ENCODE data around the gene ATP1A1.
A peak's percentile ranks its signal among the peaks of the same experiment; 100 is the strongest.

DNA sequence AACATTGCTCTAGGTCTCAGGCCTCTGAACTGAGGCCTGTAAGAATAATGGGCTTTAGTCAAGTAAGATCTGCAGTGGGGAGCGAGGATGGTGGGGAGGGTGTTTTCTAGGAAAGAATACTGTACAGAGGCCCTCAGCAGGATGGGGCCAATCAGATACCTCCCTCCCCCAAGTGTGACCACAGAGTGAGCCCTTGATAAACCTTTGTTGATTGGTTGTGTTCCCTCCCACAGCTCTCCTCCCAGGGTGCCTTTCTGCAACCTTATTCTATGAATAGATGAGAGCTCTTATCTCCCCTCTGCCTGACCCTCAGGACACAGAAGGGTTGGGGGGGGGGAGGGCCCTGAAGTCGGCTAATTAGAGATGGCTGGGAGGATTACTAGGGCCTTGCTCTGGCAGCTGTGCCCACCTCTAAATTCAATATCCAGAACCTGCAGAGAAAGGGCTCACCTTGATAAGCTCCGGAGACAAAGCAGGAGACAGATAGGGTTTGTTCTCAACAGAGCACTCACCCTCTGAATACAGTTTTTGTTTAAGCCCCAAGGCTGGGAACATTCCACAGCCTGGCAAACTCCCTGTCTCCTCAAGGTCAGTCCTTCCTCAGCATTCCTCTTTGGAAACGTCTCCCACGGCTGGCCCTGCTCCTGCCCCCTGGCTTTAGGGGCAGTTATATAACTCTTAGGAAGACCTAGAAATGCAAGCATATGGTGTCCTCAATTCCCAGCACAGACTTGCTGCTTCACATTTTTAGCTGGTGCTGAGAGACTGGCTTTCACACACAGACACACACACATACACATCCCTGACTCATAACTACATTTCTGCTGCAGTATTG lies 42.9 kb downstream of the ATP1A1 start:
- TF ChIP-seq, protein P1, sequence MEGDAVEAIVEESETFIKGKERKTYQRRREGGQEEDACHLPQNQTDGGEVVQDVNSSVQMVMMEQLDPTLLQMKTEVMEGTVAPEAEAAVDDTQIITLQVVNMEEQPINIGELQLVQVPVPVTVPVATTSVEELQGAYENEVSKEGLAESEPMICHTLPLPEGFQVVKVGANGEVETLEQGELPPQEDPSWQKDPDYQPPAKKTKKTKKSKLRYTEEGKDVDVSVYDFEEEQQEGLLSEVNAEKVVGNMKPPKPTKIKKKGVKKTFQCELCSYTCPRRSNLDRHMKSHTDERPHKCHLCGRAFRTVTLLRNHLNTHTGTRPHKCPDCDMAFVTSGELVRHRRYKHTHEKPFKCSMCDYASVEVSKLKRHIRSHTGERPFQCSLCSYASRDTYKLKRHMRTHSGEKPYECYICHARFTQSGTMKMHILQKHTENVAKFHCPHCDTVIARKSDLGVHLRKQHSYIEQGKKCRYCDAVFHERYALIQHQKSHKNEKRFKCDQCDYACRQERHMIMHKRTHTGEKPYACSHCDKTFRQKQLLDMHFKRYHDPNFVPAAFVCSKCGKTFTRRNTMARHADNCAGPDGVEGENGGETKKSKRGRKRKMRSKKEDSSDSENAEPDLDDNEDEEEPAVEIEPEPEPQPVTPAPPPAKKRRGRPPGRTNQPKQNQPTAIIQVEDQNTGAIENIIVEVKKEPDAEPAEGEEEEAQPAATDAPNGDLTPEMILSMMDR (conservative IDR thresholded peaks at IDR 0.05; ENCODE audit: low read depth in 2 of 2) = peak; percentile 13 to 21; a peak in 2 of 4 replicates
- TF ChIP-seq POLR2AphosphoS5 (IDR thresholded peaks at IDR 0.05; ENCODE audit: low read depth) (no peak), JUNB (IDR thresholded peaks at IDR 0.05; ENCODE audit: unreplicated experiment) (no peak)
